ENCODE data around the gene CCAR1. TPM values are rescaled to one million over a fixed set of nuclear protein-coding genes. Genes with fewer than 3 reads are reported as not detected.

The CCAR1 gene
- total and polyA plus RNA-seq, 10 of the 15 experiments (the other 5 are each of a cell fraction or from before 2014, with no cell fraction given): 35.5 to 124 (median 79.0) TPM

GRCh38 chr10:68759967-68760366, 38.9 kb downstream of the CCAR1 start:
- Histone ChIP-seq H2AFZ (ENCODE audit: control insufficient read depth, low read depth, low read length) (no peak overlapping the region), H3K9ac (ENCODE audit: control insufficient read depth, insufficient read depth, low read length) (no peak overlapping the region), H3K27ac (ENCODE audit: control insufficient read depth, insufficient read depth) (no peak overlapping the region), H4K20me1 (ENCODE audit: control insufficient read depth, insufficient read depth) (no peaks in the 10 kb centered on the region), H3K4me1 (ENCODE audit: control insufficient read depth, insufficient read depth, low read length) (no peaks in the 10 kb centered on the region), H3K36me3 (ENCODE audit: control insufficient read depth in 2 of 2, insufficient read depth in 2 of 2, low read length in 1 of 2) (peaks cover 6 to 37% of the 10 kb centered on the region in 2 experiments), H3K79me2 (ENCODE audit: control insufficient read depth, insufficient read depth, low read length) (no peaks in the 10 kb centered on the region), H3K4me2 (ENCODE audit: control insufficient read depth, insufficient read depth) (no peak overlapping the region), H3K27me3 (replicated peaks in 1 of 2; ENCODE audit: control insufficient read depth in 2 of 2, insufficient read depth in 2 of 2, low read length in 1 of 2) (no peaks in the 10 kb centered on the region), H3K9me3 (replicated peaks; ENCODE audit: control insufficient read depth, insufficient read depth, low read length) (no peaks in the 10 kb centered on the region), H3K4me3 (no peak overlapping the region)
- SMC1A ChIA-PET (ENCODE audit: uncharacterized antibody, unreplicated experiment): interaction anchor here (0.7 kb wide), 1 partner anchor 63 kb away, joined by 3 read pairs; no protein-coding TSS in a partner anchor
- RAD21 ChIA-PET (ENCODE audit: unreplicated experiment): interaction anchor here (0.7 kb wide), 1 partner anchor 652 kb away, joined by 3 read pairs; no protein-coding TSS in a partner anchor
- CTCF ChIA-PET: interaction anchor here (0.5 kb wide), 1 partner anchor 12 kb away, joined by 3 read pairs; no protein-coding TSS in a partner anchor
- POLR2A ChIA-PET: no interaction called here
- FAIRE-seq (no peak), DNase-seq (ENCODE audit: low read depth, low spot score) (no peak), ATAC-seq (no peak)
- in situ Hi-C loops (cut with MboI) (no loop called here), intact Hi-C loops (cut with micrococcal nuclease; ENCODE audit: unreplicated experiment) (no loop called here)
- no TSS peak for BruUV-seq (replicated peaks)
- 97% methylated on average over 5 of the region's 5 CpGs for whole genome bisulfite sequencing (ENCODE audit: insufficient coverage, insufficient replicate concordance, low lambda C conversion rate, missing lambda C conversion rate)
- TF ChIP-seq IRF3 (IDR thresholded peaks at IDR 0.05): no peak
- no peak for TF ChIP-seq GATAD2B (conservative IDR thresholded peaks at IDR 0.05; ENCODE audit: low read depth)
- no peak for TF ChIP-seq TAF1 (IDR thresholded peaks at IDR 0.05; ENCODE audit: borderline replicate concordance, low read depth, low read length)
- no peak for TF ChIP-seq MTA2 (IDR thresholded peaks at IDR 0.05; ENCODE audit: low read depth)
- no peak for TF ChIP-seq SIN3A (IDR thresholded peaks at IDR 0.05; ENCODE audit: low read depth, low read length)
- no peak for TF ChIP-seq ZNF592 (IDR thresholded peaks at IDR 0.05)
- TF ChIP-seq MXI1 (IDR thresholded peaks at IDR 0.05; ENCODE audit: low read depth, low read length): no peak
- no peak for TF ChIP-seq EZH2 (IDR thresholded peaks at IDR 0.05; ENCODE audit: borderline replicate concordance, control insufficient read depth, low read depth, low read length)
- TF ChIP-seq E4F1 (IDR thresholded peaks at IDR 0.05; ENCODE audit: borderline replicate concordance, partially characterized antibody): no peak
- TF ChIP-seq BRCA1 (IDR thresholded peaks at IDR 0.05; ENCODE audit: low read depth, low read length): no peak
- no peak for TF ChIP-seq LARP7 (IDR thresholded peaks at IDR 0.05)
- no peak for TF ChIP-seq HDAC2 (IDR thresholded peaks at IDR 0.05)
- no peak for TF ChIP-seq BMI1 (IDR thresholded peaks at IDR 0.05; ENCODE audit: borderline replicate concordance)
- no peak for TF ChIP-seq RCOR1 (conservative IDR thresholded peaks at IDR 0.05; ENCODE audit: low read depth, low read length)
- TF ChIP-seq NBN (IDR thresholded peaks at IDR 0.05): no peak
